Activated T-cell treated with anti-CD3 and anti-CD28 coated beads, Interleukin-2, amount 50 U/mL, for 48 hours (primary cell): ENCODE results near the gene UIMC1.

Experiments
- DNase-seq, 2 experiments: peaks; one replicate each; pipeline ENCODE4 v3.0.0-alpha.2; 2020

Gene UIMC1

GRCh38 chr5:176952531-176953193 is 53.9 kb downstream of the UIMC1 start:
- DNase-seq: no peak

GRCh38 chr5:176948458-176948857 is 58.1 kb downstream of the UIMC1 start:
- no peak for DNase-seq

GRCh38 chr5:176947847-176948246 is 58.7 kb downstream of the UIMC1 start:
- no peak for DNase-seq

- DNase-seq: no peak
Measured at GRCh38 chr5:176944268-176944667, 62.3 kb downstream of the UIMC1 start.

GRCh38 chr5:176943816-176944215 is 62.8 kb downstream of the UIMC1 start:
- DNase-seq: no peak

GRCh38 chr5:176941951-176942350 is 64.6 kb downstream of the UIMC1 start:
- no peak for DNase-seq

- DNase-seq: no peak
Measured at GRCh38 chr5:176938472-176938871, 68.1 kb downstream of the UIMC1 start.

GRCh38 chr5:176935017-176935416 is 71.6 kb downstream of the UIMC1 start:
- no peak for DNase-seq

GRCh38 chr5:176934309-176934930 is 72.2 kb downstream of the UIMC1 start:
- DNase-seq: no peak

GRCh38 chr5:176929654-176930053 is 76.9 kb downstream of the UIMC1 start:
- DNase-seq: no peak

- DNase-seq: no peak
Measured at GRCh38 chr5:176927562-176927961, 79.0 kb downstream of the UIMC1 start.

GRCh38 chr5:176922817-176923216 is 83.8 kb downstream of the UIMC1 start:
- DNase-seq: no peak

- DNase-seq: no peak
Measured at GRCh38 chr5:176921714-176922113, 84.9 kb downstream of the UIMC1 start.

GRCh38 chr5:176918613-176919012 is 88.0 kb downstream of the UIMC1 start:
- no peak for DNase-seq

GRCh38 chr5:176916337-176916736 is 90.2 kb downstream of the UIMC1 start:
- DNase-seq: no peak

- DNase-seq: no peak
Measured at GRCh38 chr5:176915906-176916305, 90.7 kb downstream of the UIMC1 start.

GRCh38 chr5:176912115-176912514 is 94.5 kb downstream of the UIMC1 start:
- no peak for DNase-seq

- DNase-seq: no peak
Measured at GRCh38 chr5:176908675-176909368, 97.8 kb downstream of the UIMC1 start.

GRCh38 chr5:176906796-176907195 is 99.8 kb downstream of the UIMC1 start:
- no peak for DNase-seq

- no peak for DNase-seq
Measured at GRCh38 chr5:176906126-176906525, 100.5 kb downstream of the UIMC1 start.

- DNase-seq: no peak
Measured at GRCh38 chr5:176904276-176904675, 102.3 kb downstream of the UIMC1 start.

- DNase-seq: no peak
Measured at GRCh38 chr5:176902911-176903664, 103.5 kb downstream of the UIMC1 start.

- no peak for DNase-seq
Measured at GRCh38 chr5:176902102-176902814, 104.3 kb downstream of the UIMC1 start.
